Retinal pigment epithelial cell (primary cell): Measurements from ENCODE around the gene LMAN1L.
A peak's percentile ranks its signal among the peaks of the same experiment; 100 is the strongest.

Experiments
- DNase-seq: peaks from one replicate; pipeline ENCODE4 v3.0.0-alpha.2; 2010; ENCODE audit warnings: low read depth
- H3K4me3 ChIP-seq: 2 replicates; pipeline ENCODE4 v1.5.1; 2011; ENCODE audit warnings: mild to moderate bottlenecking, low read length, control low read depth, moderate library complexity
- TF ChIP-seq, protein P1 (sequence below): conservative IDR thresholded peaks from 2 replicates; pipeline ENCODE4 v1.5.1; 2011; ENCODE audit warnings: low read depth, low read length, control low read depth, inconsistent platforms

Gene LMAN1L

DNA sequence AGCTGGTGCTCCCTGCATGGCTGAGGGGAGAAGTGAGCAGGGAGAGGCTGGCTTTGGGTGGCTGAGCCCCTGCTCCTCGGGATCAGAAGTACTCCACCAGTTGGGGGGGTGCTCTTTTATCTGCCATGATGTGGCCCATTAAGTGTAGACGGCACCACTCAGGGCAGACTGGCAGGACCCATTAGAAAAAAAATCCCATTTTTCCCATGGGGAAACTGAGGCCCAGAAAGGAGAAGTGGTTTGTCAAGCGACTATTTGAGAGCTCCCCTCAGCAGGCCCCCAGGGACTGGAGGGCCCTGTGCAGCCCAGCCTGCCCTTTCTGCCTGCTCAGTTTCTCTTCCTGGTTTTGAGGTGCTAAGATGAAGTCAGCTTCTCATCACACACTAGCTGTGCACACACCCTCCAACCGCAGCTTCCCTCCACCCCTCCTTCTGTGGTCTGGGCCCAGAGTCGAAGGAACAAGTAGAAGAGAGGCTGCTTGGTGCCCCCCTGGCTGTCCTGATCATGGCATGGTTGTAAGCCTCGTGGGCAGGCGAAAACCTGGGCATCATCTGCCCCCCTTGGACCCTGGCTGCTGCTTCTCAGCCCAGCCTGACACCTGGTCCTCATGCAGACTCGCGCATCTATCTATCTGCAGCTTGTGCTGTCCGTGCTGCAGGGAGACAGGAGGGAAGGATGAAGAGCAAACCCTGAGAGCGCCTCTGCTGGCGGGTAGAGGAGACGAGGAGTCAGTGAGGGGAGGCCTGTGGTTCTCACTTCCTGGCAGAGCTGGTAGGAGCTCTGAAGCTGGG, 25.2 kb upstream of the LMAN1L start:
- TF ChIP-seq, protein P1, sequence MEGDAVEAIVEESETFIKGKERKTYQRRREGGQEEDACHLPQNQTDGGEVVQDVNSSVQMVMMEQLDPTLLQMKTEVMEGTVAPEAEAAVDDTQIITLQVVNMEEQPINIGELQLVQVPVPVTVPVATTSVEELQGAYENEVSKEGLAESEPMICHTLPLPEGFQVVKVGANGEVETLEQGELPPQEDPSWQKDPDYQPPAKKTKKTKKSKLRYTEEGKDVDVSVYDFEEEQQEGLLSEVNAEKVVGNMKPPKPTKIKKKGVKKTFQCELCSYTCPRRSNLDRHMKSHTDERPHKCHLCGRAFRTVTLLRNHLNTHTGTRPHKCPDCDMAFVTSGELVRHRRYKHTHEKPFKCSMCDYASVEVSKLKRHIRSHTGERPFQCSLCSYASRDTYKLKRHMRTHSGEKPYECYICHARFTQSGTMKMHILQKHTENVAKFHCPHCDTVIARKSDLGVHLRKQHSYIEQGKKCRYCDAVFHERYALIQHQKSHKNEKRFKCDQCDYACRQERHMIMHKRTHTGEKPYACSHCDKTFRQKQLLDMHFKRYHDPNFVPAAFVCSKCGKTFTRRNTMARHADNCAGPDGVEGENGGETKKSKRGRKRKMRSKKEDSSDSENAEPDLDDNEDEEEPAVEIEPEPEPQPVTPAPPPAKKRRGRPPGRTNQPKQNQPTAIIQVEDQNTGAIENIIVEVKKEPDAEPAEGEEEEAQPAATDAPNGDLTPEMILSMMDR: peak; percentile 76
- H3K4me3 ChIP-seq: no peak overlapping the region
- DNase-seq: no peak

DNA sequence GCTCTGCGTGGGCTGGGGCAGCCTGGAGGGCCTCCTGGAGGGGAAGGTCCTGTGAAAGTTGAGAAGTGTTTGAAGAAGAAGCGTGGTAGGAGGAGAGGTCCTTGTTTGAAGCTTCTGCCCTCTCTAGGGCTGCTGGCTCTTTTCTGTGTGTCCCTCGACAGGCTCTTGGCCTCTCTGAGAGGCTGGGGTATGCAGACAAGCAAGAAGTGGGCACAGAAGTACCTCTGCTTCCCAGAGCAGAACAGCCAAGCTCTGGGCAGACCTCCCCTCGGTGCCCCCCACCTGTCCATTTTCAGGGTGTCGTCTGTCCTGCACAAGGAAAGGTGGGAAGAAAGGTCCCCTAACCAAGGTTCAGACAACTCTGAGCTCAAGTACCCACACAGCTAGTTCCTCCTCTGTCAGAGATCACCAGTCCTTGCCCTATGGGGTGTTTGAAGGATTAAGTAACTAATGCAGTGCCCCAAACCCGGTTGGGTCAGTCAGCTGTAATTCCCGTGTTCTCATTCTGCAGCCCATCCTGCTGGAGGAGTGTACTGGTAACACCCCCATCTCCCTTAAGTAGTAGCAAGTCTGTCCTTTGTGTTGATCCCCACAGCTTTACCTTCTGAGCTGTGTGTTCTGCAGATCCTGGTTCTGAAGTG, 24.5 kb upstream of the LMAN1L start:
- no peak for DNase-seq
- no peak overlapping the region for H3K4me3 ChIP-seq
- TF ChIP-seq, protein P1: no peak

DNA sequence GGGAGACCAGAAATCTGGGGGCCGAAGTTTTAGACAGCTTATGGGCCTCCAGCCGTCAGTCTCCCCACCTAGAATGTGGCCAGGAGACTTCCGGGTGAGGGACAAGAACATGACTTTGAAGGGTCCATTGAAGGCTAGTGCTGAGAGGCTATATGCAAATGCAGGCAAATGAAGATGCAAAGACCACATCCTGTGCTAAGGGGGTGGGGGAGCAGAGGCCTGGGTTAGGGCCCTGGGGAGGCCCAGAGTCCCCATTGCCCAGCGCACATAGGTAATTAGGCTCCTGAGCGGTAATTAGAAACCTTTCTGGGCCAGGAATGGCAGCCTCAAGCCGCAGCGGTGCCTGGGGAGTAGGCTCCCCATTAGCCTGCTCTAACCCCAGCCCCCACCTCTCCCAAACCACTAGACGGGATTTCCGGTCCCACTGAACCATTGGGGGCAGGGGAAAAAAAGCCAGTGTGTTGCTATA, 23.9 kb upstream of the LMAN1L start:
- TF ChIP-seq, protein P1: no peak
- no peak for DNase-seq
- no peak overlapping the region for H3K4me3 ChIP-seq

DNA sequence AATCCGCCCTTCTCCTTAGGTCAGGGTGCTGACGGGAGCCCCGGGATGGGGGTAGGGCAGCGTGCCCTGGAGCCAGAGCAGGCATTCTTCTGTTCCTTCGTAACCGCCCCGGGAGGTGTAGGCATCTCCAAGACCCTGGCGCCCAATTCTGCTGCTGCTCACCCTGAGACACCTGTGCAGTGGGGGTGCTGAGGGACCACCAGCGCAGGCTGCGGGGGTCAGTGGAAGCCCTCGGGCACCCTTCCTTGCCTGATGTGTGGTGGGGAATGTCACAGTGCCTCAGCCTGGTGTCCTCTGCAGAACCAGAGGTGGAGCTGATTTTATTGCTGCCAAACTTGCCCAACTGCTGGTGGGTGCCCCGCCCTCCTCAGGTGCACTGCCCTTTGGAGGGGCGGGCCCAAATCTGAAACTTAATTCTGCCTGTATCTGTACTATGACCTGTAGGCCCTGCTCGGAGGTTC, 23.4 kb upstream of the LMAN1L start:
- TF ChIP-seq, protein P1: no peak
- DNase-seq: no peak
- H3K4me3 ChIP-seq: no peak overlapping the region

DNA sequence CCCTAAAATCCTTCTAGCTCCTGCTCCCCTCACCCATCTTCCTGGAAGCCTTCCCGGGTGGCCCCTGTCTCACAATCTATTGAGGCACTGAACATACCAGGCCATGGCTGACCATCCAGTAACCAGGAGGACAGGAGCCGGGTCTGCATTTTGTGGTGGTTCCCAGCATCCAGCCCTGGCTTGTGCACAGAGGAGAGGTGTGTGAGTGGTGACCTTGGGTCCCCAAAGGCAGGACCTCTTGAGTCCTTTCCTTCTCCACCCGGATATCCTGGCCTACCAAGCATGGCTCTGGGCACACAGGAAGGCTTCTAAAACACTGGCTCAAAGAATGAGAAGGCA, 22.9 kb upstream of the LMAN1L start:
- no peak for DNase-seq
- no peak overlapping the region for H3K4me3 ChIP-seq
- TF ChIP-seq, protein P1: no peak

DNA sequence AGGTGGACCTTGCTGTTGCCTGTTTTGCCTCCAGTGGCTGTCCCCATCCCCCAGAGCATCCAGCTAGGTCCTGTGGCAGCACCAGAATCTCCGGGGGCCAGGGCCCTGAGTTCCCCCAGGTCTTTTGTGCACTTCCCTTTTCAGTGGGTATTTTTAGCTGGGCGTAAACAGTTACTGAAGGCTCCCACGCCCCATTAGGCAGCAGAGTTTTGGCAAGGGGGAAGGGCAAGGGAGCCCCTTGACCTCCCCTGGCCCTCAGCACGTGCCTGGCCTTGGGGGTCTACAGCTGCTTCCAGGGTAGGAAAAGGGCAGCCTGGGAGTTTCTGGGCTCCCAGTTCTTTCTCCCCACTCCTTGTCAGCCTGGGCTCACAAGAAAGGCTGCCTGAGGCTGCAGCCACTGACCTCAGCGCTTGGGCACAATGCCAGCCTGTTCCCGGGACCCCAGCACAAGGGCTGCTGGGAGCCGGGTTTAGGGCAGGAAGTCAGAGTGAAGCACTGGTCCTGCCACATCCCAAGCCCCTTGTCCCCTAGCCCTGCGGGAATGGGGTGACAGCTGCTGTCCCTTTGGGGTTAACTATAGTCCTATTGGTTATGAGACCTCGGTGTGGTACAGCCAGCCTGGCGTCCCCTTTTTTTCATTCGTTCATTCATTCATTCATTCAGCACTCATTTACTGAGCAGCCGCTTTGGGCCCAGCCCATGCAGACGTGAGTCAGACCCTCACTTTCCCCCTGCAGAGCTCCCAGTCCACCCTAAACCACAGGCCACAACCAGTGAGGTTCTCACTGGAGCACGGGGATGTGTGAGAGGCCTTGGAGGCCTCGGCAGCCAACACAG, 22.3 kb upstream of the LMAN1L start:
- DNase-seq: peak; percentile 51
- H3K4me3 ChIP-seq: no peak overlapping the region
- TF ChIP-seq, protein P1: no peak
